Ovary (tissue), 9 donors: Measurements from ENCODE around the gene INSR. TPM values are rescaled to one million over a fixed set of nuclear protein-coding genes. Genes with fewer than 3 reads are reported as not detected.
A peak's percentile ranks its signal among the peaks of the same experiment; 100 is the strongest.
"Not testable (repeated sequence)": the region's sequence is repeated elsewhere in the genome, so short reads cannot be mapped to it uniquely, and the experiment has no call there.

Experiments
- DNase-seq, 5 donors: peaks; one replicate each; pipeline ENCODE4 v3.0.0-alpha.2; 2019 to 2020
- H3K27ac ChIP-seq, 2 donors: fragments of 200-600 bp; one replicate each; pipeline versions ENCODE4 v1.5.1 to v1.8.0; 2019 to 2022
- H3K27me3 ChIP-seq: fragments of 200-600 bp; one replicate; pipeline ENCODE4 v1.8.0; 2022
- H3K36me3 ChIP-seq: fragments of 200-600 bp; sonication (generic); one replicate; pipeline ENCODE4 v1.5.1; 2019
- H3K4me1 ChIP-seq: one replicate; pipeline ENCODE4 v1.8.1; 2013; ENCODE audit warnings: mild to moderate bottlenecking, moderate library complexity; ENCODE audit not compliant: insufficient read depth
- H3K4me3 ChIP-seq: fragments of 200-600 bp; sonication (generic); one replicate; pipeline ENCODE4 v1.5.1; 2017
- H3K9me3 ChIP-seq, 2 donors: fragments of 200-600 bp in 1 of 2; sonication (generic) in 1 of 2; one replicate each; pipeline versions ENCODE4 v1.5.1 to v1.8.1; 2013 to 2019; ENCODE audit warnings: mild to moderate bottlenecking in 1 of 2, moderate library complexity in 1 of 2
- CTCF ChIP-seq, 3 donors: fragments of 450-650 bp in 2 of 3; fragments of 200-600 bp in 1 of 3; IDR thresholded peaks; one replicate each; pipeline versions ENCODE4 v1.5.1 to v1.8.0; 2016 to 2022; ENCODE audit warnings: antibody characterized with exemption in 3 of 3, mild to moderate bottlenecking in 1 of 3
- EP300 ChIP-seq: sonication (generic); formaldehyde crosslinking; IDR thresholded peaks from one replicate; pipeline ENCODE4 v1.6.1; 2017; ENCODE audit warnings: antibody characterized with exemption
- POLR2A ChIP-seq: fragments of 450-650 bp; IDR thresholded peaks from one replicate; pipeline ENCODE4 v1.6.1; 2017; ENCODE audit warnings: antibody characterized with exemption, mild to moderate bottlenecking, moderate library complexity
- WGBS, 3 donors: extraction: QIAGEN DNeasy Blood & Tissue Kit in 1 of 3; methylation state at CpG; one replicate each; pipeline versions ENCODE4 v1.1.5 to v1.1.7; 2013 to 2017; 5-methylcytosine and 5-hydroxymethylcytosine counted together
- intact Hi-C, 4 donors: fragments of 100-400 bp; cut with DNase I; formaldehyde crosslinking; loops; one replicate each; pipeline versions ENCODE4 v1.11.0 to v1.15.1; 2022 to 2023
- polyA plus RNA-seq, 2 donors: library from polyadenylated mRNA; stranded (reverse); fragments of 200-250 nt in 1 of 2; fragments of 350-450 nt in 1 of 2; fragmentation: Illumina TruSeq in 1 of 2; extraction: RNeasy Lipid Tissue Mini Kit (QIAGEN cat#74804) in 1 of 2; gene quantifications; one replicate each; pipeline ENCODE4 v1.2.3, GENCODE V29; 2013 to 2014
- total RNA-seq, 7 donors: library from RNA; depleted of rRNA in 2 of 7; stranded (reverse); fragments of >200 nt in 2 of 7; fragmentation: NEBNext Ultra II Directional in 3 of 7; extraction: Animal tissue kit (Norgen Biotek cat#: 25700) in 3 of 7; gene quantifications; one replicate each; pipeline versions ENCODE4 v1.1.0 to v1.2.4, GENCODE V29; 2016 to 2023
- donor health status: DM: no; HTN: no; CAD: no; lungs with moderate emphysema.
- donor health status: DM: no; HTN: no; CAD: no.
- donor health status: Bipolar disorder and iron deficiency.
- donor health status: DM: yes; HTN: yes; CAD: no.
- donor health status: DM: no; HTN: no; CAD: no.
- donor health status: DM: yes; HTN: yes; CAD: no.

Gene INSR
- total and polyA plus RNA-seq, 9 donors = 30.2 to 203 (median 93.3) TPM

DNA sequence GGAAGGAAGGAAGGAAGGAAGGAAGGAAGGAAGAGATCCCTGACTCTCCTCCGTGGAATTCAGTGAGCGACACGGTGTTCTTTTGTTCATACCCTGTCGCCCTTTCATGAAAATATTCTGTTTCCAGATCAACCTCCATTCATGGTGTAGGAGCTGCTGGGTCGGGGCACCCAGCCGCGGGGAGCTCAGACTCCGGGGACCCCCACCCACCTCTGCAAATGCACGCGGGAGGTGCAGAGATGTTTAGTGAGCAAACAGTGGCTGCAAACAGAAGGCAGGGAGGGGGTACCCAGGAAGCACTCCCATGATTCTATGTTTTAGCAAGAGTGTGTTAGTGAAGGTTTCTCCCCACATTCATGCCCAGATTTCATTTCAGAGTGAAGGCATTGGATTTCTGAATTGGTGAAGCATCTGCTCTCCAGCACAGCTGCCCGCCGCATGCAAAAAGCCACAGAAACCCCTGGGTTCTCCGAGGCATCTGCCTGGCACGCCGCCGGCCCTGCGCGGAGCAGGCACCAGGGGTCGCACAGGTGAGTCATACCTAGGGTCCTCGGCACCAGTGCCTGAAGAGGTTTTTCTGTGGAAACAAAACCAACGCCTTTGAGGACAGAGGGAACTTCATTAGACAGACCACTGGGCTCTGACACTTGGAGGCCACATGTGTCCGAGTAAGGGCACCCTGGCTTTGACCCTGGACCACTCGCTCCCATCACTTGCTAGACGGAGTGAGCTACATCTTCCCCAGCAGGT, 144.1 kb downstream of the INSR start:
- no peak for DNase-seq
- intact Hi-C loops = loop anchor here in 3 of 4 donors (2.0 to 10.0 kb wide), 3 partner anchors 192 to 195 kb away; partner anchors contain the start of gene ARHGEF18 (in 1 of the 3)
- H3K36me3 ChIP-seq = no peaks in the 10 kb centered on the region
- no peaks in the 10 kb centered on the region for H3K9me3 ChIP-seq
- no peak overlapping the region for H3K4me3 ChIP-seq
- 82 to 84% (median 82%) methylated on average over 24 of the region's 24 CpGs for WGBS, 3 donors
- H3K4me1 ChIP-seq = no peaks in the 10 kb centered on the region
- H3K27ac ChIP-seq = no peak overlapping the region
- H3K27me3 ChIP-seq = no peaks in the 10 kb centered on the region
- TF ChIP-seq CTCF (IDR thresholded peaks at IDR 0.05) (no peak), EP300 (no peak), POLR2A (no peak)

- H3K27ac ChIP-seq, H3K4me1 ChIP-seq, H3K36me3 ChIP-seq, H3K9me3 ChIP-seq, H3K4me3 ChIP-seq, H3K27me3 ChIP-seq, DNase-seq: not testable (repeated sequence)
- intact Hi-C loops = loop anchor here in 2 of 4 donors (5.0 to 10.0 kb wide), 2 partner anchors 195 to 198 kb away; partner anchors contain the start of gene ARHGEF18 (in 1 of the 2)
- 96 to 99% (median 98%) methylated on average over 10 of the region's 10 CpGs for WGBS, 3 donors
These were observed 147.0 kb downstream of the INSR start for GRCh38 chr19:7147119-7147675.

DNA sequence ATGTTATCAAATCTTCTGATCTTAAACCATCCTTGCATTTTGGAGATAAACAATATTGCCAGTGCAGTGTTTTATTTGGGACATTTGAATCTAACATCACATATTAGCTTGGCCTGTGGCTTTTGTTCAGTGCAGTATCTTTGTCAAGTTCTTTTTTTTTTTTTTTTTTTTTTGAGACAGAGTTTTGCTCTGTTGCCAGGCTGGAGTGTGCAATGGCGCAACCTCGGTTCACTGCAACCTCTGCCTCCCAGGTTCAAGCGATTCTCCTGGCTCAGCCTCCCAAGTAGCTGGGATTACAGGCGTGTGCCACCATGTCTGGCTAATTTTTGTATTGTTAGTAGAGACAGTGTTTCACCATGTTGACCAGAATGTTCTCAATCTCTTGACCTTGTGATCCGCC, 148.1 kb downstream of the INSR start:
- not testable (repeated sequence) for H3K27me3 ChIP-seq, DNase-seq, H3K27ac ChIP-seq, H3K9me3 ChIP-seq, H3K4me1 ChIP-seq, H3K36me3 ChIP-seq, H3K4me3 ChIP-seq
- WGBS, 3 donors = 91 to 97% (median 92%) methylated on average over 5 of the region's 5 CpGs
- intact Hi-C loops = loop anchor here in 2 of 4 donors (5.0 to 10.0 kb wide), 2 partner anchors 196 to 199 kb away; partner anchors contain the start of gene ARHGEF18 (in 1 of the 2)

DNA sequence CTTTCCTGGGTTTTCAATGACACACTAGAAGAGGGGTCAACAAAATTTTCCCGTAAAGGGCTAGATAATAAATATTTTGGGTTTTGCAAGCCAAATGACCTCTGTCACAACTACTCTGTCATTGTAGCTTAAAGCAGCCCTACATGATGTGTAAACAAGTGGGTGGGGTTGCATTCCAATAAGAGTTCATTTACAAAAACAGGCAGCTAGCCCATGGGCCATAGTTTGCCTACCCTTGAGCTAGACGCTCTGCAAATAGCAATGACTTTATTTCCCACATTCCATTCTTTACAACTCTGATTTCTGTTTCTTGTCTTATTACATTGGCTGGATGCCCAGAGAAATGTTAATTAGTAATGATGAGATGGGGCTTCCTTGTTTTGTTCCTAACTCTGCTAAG, 148.7 kb downstream of the INSR start:
- intact Hi-C loops = loop anchor here in 2 of 4 donors (5.0 to 10.0 kb wide), 2 partner anchors 197 to 199 kb away; partner anchors contain the start of gene ARHGEF18 (in 1 of the 2)
- Histone ChIP-seq H3K9me3 (no peaks in the 10 kb centered on the region), H3K36me3 (no peaks in the 10 kb centered on the region), H3K27ac (no peak overlapping the region), H3K4me3 (no peak overlapping the region), H3K27me3 (no peaks in the 10 kb centered on the region), H3K4me1 (no peaks in the 10 kb centered on the region)
- WGBS, 3 donors = 10 to 19% (median 15%) methylated on average over 2 of the region's 2 CpGs
- no peak for TF ChIP-seq CTCF (IDR thresholded peaks at IDR 0.05)
- no peak for TF ChIP-seq POLR2A
- TF ChIP-seq EP300 = no peak
- peak in 1 of 5 donors; percentile 1 for DNase-seq

- DNase-seq = no peak
- H3K36me3 ChIP-seq = no peaks in the 10 kb centered on the region
- intact Hi-C loops = loop anchor here in 1 of 4 donors (10.0 kb wide), 1 partner anchor 202 kb away; the partner anchor contains the start of gene ARHGEF18
These were observed 151.4 kb downstream of the INSR start for GRCh38 chr19:7142771-7143170.

More at GRCh38 chr19:7142771-7143170, 151.4 kb downstream of the INSR start:
- no peaks in the 10 kb centered on the region for H3K9me3 ChIP-seq
- no peaks in the 10 kb centered on the region for H3K27me3 ChIP-seq
- no peak overlapping the region for H3K4me3 ChIP-seq
- TF ChIP-seq EP300 = no peak
- no peak for TF ChIP-seq CTCF (IDR thresholded peaks at IDR 0.05)
- TF ChIP-seq POLR2A = no peak
- 95 to 97% (median 96%) methylated on average over 22 of the region's 22 CpGs for WGBS, 3 donors
- H3K27ac ChIP-seq = no peak overlapping the region
- H3K4me1 ChIP-seq = no peaks in the 10 kb centered on the region
